Peyer's patch (tissue), 4 donors: ENCODE results near the gene PIGP.

Experiments
- POLR2A ChIP-seq, 2 donors: fragments of 450-650 bp; IDR thresholded peaks; one replicate each; pipeline ENCODE4 v1.5.1; 2017; ENCODE audit warnings: antibody characterized with exemption in 2 of 2, mild to moderate bottlenecking in 2 of 2, moderate library complexity in 2 of 2
- TF ChIP-seq, protein P1 (sequence below), 6 experiments: fragments of 450-650 bp in 4 of 6; fragments of 200-600 bp in 2 of 6; sonication (generic) in 1 of 6; IDR thresholded peaks; one replicate each; pipeline ENCODE4 v1.5.1; 2017 to 2019; ENCODE audit warnings: antibody characterized with exemption in 6 of 6, mild to moderate bottlenecking in 3 of 6, moderate library complexity in 1 of 6

- TF ChIP-seq, protein P1, sequence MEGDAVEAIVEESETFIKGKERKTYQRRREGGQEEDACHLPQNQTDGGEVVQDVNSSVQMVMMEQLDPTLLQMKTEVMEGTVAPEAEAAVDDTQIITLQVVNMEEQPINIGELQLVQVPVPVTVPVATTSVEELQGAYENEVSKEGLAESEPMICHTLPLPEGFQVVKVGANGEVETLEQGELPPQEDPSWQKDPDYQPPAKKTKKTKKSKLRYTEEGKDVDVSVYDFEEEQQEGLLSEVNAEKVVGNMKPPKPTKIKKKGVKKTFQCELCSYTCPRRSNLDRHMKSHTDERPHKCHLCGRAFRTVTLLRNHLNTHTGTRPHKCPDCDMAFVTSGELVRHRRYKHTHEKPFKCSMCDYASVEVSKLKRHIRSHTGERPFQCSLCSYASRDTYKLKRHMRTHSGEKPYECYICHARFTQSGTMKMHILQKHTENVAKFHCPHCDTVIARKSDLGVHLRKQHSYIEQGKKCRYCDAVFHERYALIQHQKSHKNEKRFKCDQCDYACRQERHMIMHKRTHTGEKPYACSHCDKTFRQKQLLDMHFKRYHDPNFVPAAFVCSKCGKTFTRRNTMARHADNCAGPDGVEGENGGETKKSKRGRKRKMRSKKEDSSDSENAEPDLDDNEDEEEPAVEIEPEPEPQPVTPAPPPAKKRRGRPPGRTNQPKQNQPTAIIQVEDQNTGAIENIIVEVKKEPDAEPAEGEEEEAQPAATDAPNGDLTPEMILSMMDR (IDR thresholded peaks at IDR 0.05): no peak
- no peak for TF ChIP-seq POLR2A (IDR thresholded peaks at IDR 0.05)
These were observed 46.4 kb downstream of the PIGP start for GRCh38 chr21:37026499-37026898.
